ENCODE data around the gene PCSK5.
A peak's percentile ranks its signal among the peaks of the same experiment; 100 is the strongest.
"Not testable (repeated sequence)": the region's sequence is repeated elsewhere in the genome, so short reads cannot be mapped to it uniquely, and the experiment has no call there.

Gene PCSK5

GRCh38 chr9:76289042-76289441 lies 398.6 kb downstream of the PCSK5 start:
- DNase-seq, result no peak

- no peak for DNase-seq
These were observed 399.2 kb downstream of the PCSK5 start for GRCh38 chr9:76289703-76290102.

GRCh38 chr9:76290555-76290954 lies 400.1 kb downstream of the PCSK5 start:
- no peak for DNase-seq

GRCh38 chr9:76292246-76292645 lies 401.8 kb downstream of the PCSK5 start:
- DNase-seq, result no peak

- DNase-seq, result no peak
These were observed 402.2 kb downstream of the PCSK5 start for GRCh38 chr9:76292658-76293057.

GRCh38 chr9:76294301-76294700 lies 403.8 kb downstream of the PCSK5 start:
- DNase-seq, result no peak

- DNase-seq, result no peak
These were observed 406.3 kb downstream of the PCSK5 start for GRCh38 chr9:76296561-76297310.

GRCh38 chr9:76297721-76298239 lies 407.3 kb downstream of the PCSK5 start:
- DNase-seq, result no peak

GRCh38 chr9:76298521-76299144 lies 408.2 kb downstream of the PCSK5 start:
- DNase-seq, result peak in 1 of 2 experiments; percentile 18

- no peak for DNase-seq
These were observed 412.1 kb downstream of the PCSK5 start for GRCh38 chr9:76302543-76302942.

GRCh38 chr9:76302947-76303550 lies 412.6 kb downstream of the PCSK5 start:
- peak; percentile 50 to 64 for DNase-seq

GRCh38 chr9:76307047-76307446 lies 416.6 kb downstream of the PCSK5 start:
- DNase-seq, result not testable (repeated sequence)

- no peak for DNase-seq
These were observed 420.1 kb downstream of the PCSK5 start for GRCh38 chr9:76310577-76310976.

GRCh38 chr9:76310991-76311390 lies 420.5 kb downstream of the PCSK5 start:
- DNase-seq, result no peak

- no peak for DNase-seq
These were observed 421.1 kb downstream of the PCSK5 start for GRCh38 chr9:76311537-76311936.

- DNase-seq, result no peak
These were observed 423.3 kb downstream of the PCSK5 start for GRCh38 chr9:76313771-76314170.

- no peak for DNase-seq
These were observed 423.8 kb downstream of the PCSK5 start for GRCh38 chr9:76314321-76314720.

GRCh38 chr9:76316069-76316468 lies 425.6 kb downstream of the PCSK5 start:
- no peak for DNase-seq

- not testable (repeated sequence) for DNase-seq
These were observed 429.0 kb downstream of the PCSK5 start for GRCh38 chr9:76319466-76319865.

GRCh38 chr9:76321195-76321828 lies 430.8 kb downstream of the PCSK5 start:
- no peak for DNase-seq

GRCh38 chr9:76322810-76323209 lies 432.3 kb downstream of the PCSK5 start:
- DNase-seq, result no peak

- no peak for DNase-seq
These were observed 433.0 kb downstream of the PCSK5 start for GRCh38 chr9:76323490-76323889.

GRCh38 chr9:76324030-76324429 lies 433.6 kb downstream of the PCSK5 start:
- not testable (repeated sequence) for DNase-seq
